GM19043 (cell line): ENCODE data around the gene OMP.

ENCODE experiments used
- ATAC-seq: cut with Tn5 transposase; IDR thresholded peaks from one replicate; pipeline ENCODE4 v1.9.1; 2021; ENCODE audit warnings: low read depth; ENCODE audit not compliant: unreplicated experiment

Gene OMP

GRCh38 chr11:77151804-77152509 is 49.3 kb downstream of the OMP start:
- ATAC-seq = no peak

DNA sequence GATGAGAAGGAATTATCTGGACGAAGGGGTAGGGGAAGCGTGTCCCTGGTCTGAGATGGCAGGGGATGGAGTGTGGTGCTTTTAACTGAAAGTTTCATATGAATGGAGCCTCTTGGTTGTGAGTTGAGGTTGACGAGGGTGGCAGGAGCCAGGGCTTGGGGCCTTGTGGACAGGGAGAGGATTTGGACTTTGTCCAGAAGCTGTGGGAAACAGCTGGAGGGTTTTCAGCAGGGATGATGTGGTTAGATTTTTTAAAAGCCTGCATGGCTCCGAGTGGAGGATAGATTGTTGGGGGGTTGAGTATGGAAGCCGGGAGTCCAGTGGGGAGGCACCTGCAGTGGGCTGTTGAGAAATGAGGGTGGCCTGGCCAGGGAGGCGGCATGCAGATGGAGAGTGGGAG is 50.2 kb downstream of the OMP start:
- no peak for ATAC-seq
